ENCODE measurements around the gene STPG3. TPM values are rescaled to one million over a fixed set of nuclear protein-coding genes. Genes with fewer than 3 reads are reported as not detected.
"Not testable (repeated sequence)": the region's sequence is repeated elsewhere in the genome, so short reads cannot be mapped to it uniquely, and the experiment has no call there.

STPG3 gene
- total RNA-seq, 2 donors from 2014 or later = 0.63 TPM; not detected in 1

GRCh38 chr9:137233143-137233980 lies 17.7 kb upstream of the STPG3 start:
- Mint-ChIP-seq H3K36me3 (ENCODE audit: insufficient read depth in 2 of 2) (no peaks in the 10 kb centered on the region), H3K27ac (no peak overlapping the region), H3K4me1 (ENCODE audit: low read depth) (no peaks in the 10 kb centered on the region), H3K4me3 (no peak overlapping the region), H3K9me3 (no peaks in the 10 kb centered on the region), H3K27me3 (ENCODE audit: low read depth) (no peaks in the 10 kb centered on the region)
- ATAC-seq (replicated peaks in 1 of 2) = no peak
- DNase-seq = no peak

- no peak overlapping the region for H3K27ac Mint-ChIP-seq
- H3K4me3 Mint-ChIP-seq = no peak overlapping the region
- no peaks in the 10 kb centered on the region for H3K9me3 Mint-ChIP-seq
- no peak for ATAC-seq (replicated peaks in 1 of 2)
- H3K27me3 Mint-ChIP-seq (ENCODE audit: low read depth) = no peaks in the 10 kb centered on the region
- no peak for DNase-seq
- H3K36me3 Mint-ChIP-seq (ENCODE audit: insufficient read depth in 2 of 2) = no peaks in the 10 kb centered on the region
- peaks cover 6% of the 10 kb centered on the region for H3K4me1 Mint-ChIP-seq (ENCODE audit: low read depth)
These were observed 16.9 kb upstream of the STPG3 start for GRCh38 chr9:137234055-137234697.

- ATAC-seq (replicated peaks in 1 of 2) (no peak), DNase-seq (no peak)
- no peak overlapping the region for H3K27ac Mint-ChIP-seq
- H3K9me3 Mint-ChIP-seq = no peaks in the 10 kb centered on the region
- peaks cover 7% of the 10 kb centered on the region for H3K4me1 Mint-ChIP-seq (ENCODE audit: low read depth)
- H3K36me3 Mint-ChIP-seq (ENCODE audit: insufficient read depth in 2 of 2) = no peaks in the 10 kb centered on the region
- no peak overlapping the region for H3K4me3 Mint-ChIP-seq
- no peaks in the 10 kb centered on the region for H3K27me3 Mint-ChIP-seq (ENCODE audit: low read depth)
These were observed 16.2 kb upstream of the STPG3 start for GRCh38 chr9:137234758-137235423.

- Mint-ChIP-seq H3K27ac (no peak overlapping the region), H3K4me3 (no peak overlapping the region), H3K4me1 (ENCODE audit: low read depth) (peaks cover 7% of the 10 kb centered on the region), H3K27me3 (ENCODE audit: low read depth) (no peaks in the 10 kb centered on the region), H3K9me3 (no peaks in the 10 kb centered on the region), H3K36me3 (ENCODE audit: insufficient read depth in 2 of 2) (no peaks in the 10 kb centered on the region)
- ATAC-seq (replicated peaks in 1 of 2) = no peak
- DNase-seq = no peak
These were observed 15.5 kb upstream of the STPG3 start for GRCh38 chr9:137235424-137236237.

- H3K27me3 Mint-ChIP-seq (ENCODE audit: low read depth) = no peaks in the 10 kb centered on the region
- H3K36me3 Mint-ChIP-seq (ENCODE audit: insufficient read depth in 2 of 2) = peaks cover 0 to 4% of the 10 kb centered on the region in 2 donors
- H3K4me3 Mint-ChIP-seq = peak overlapping the region; percentile 43 to 52
These were observed 14.7 kb upstream of the STPG3 start for GRCh38 chr9:137236238-137236935.

GRCh38 chr9:137236936-137237421 lies 14.1 kb upstream of the STPG3 start:
- DNase-seq (no peak), ATAC-seq (replicated peaks in 1 of 2) (no peak)
- Mint-ChIP-seq H3K27me3 (ENCODE audit: low read depth) (no peaks in the 10 kb centered on the region), H3K4me3 (peak overlapping the region; percentile 43 to 52), H3K9me3 (no peaks in the 10 kb centered on the region), H3K36me3 (ENCODE audit: insufficient read depth in 2 of 2) (peaks cover 0 to 4% of the 10 kb centered on the region in 2 donors), H3K27ac (no peak overlapping the region), H3K4me1 (ENCODE audit: low read depth) (peaks cover 7% of the 10 kb centered on the region)

More at GRCh38 chr9:137236238-137236935, 14.7 kb upstream of the STPG3 start:
- peak; percentile 93 to 94 for DNase-seq
- peak; percentile 26 to 35 for ATAC-seq (replicated peaks in 1 of 2)
- H3K4me1 Mint-ChIP-seq (ENCODE audit: low read depth) = peaks cover 7% of the 10 kb centered on the region
- H3K27ac Mint-ChIP-seq = no peak overlapping the region
- no peaks in the 10 kb centered on the region for H3K9me3 Mint-ChIP-seq

- H3K27ac Mint-ChIP-seq = no peak overlapping the region
- H3K4me1 Mint-ChIP-seq (ENCODE audit: low read depth) = peaks cover 18% of the 10 kb centered on the region
- no peaks in the 10 kb centered on the region for H3K9me3 Mint-ChIP-seq
- H3K4me3 Mint-ChIP-seq = peak overlapping the region; percentile 18 to 91
- H3K27me3 Mint-ChIP-seq (ENCODE audit: low read depth) = no peaks in the 10 kb centered on the region
- no peak for DNase-seq
- peaks cover 8 to 9% of the 10 kb centered on the region in 2 donors for H3K36me3 Mint-ChIP-seq (ENCODE audit: insufficient read depth in 2 of 2)
- ATAC-seq (replicated peaks in 1 of 2) = no peak
These were observed 13.0 kb upstream of the STPG3 start for GRCh38 chr9:137237759-137238726.

- not testable (repeated sequence) for ATAC-seq (replicated peaks in 1 of 2); H3K9me3 Mint-ChIP-seq; DNase-seq; H3K27me3 Mint-ChIP-seq (ENCODE audit: low read depth)
- peak overlapping the region; percentile 73 for H3K27ac Mint-ChIP-seq
- H3K4me3 Mint-ChIP-seq = peak overlapping the region; percentile 78 to 91
- H3K4me1 Mint-ChIP-seq (ENCODE audit: low read depth) = peaks cover 32% of the 10 kb centered on the region
- H3K36me3 Mint-ChIP-seq (ENCODE audit: insufficient read depth in 2 of 2) = peaks cover 9 to 11% of the 10 kb centered on the region in 2 donors
These were observed 11.4 kb upstream of the STPG3 start for GRCh38 chr9:137239541-137240200.

GRCh38 chr9:137240318-137240840 lies 10.7 kb upstream of the STPG3 start:
- ATAC-seq (replicated peaks in 1 of 2) = peak; percentile 31 to 36
- Mint-ChIP-seq H3K27me3 (ENCODE audit: low read depth) (no peaks in the 10 kb centered on the region), H3K27ac (no peak overlapping the region), H3K4me3 (peak overlapping the region; percentile 78 to 91), H3K36me3 (ENCODE audit: insufficient read depth in 2 of 2) (peaks cover 9 to 11% of the 10 kb centered on the region in 2 donors), H3K4me1 (ENCODE audit: low read depth) (peaks cover 32% of the 10 kb centered on the region), H3K9me3 (no peaks in the 10 kb centered on the region)
- DNase-seq = peak; percentile 74 to 79

- H3K4me1 Mint-ChIP-seq (ENCODE audit: low read depth) = peaks cover 32% of the 10 kb centered on the region
- no peaks in the 10 kb centered on the region for H3K9me3 Mint-ChIP-seq
- H3K27me3 Mint-ChIP-seq (ENCODE audit: low read depth) = no peaks in the 10 kb centered on the region
- DNase-seq = peak; percentile 97 to 98
- peaks cover 9 to 11% of the 10 kb centered on the region in 2 donors for H3K36me3 Mint-ChIP-seq (ENCODE audit: insufficient read depth in 2 of 2)
- ATAC-seq (replicated peaks in 1 of 2) = peak; percentile 70 to 75
- H3K27ac Mint-ChIP-seq = peak within 1 kb of the TSS; percentile 97
- H3K4me3 Mint-ChIP-seq = peak within 1 kb of the TSS; percentile 88 to 91
These were observed 10.1 kb upstream of the STPG3 start, which contains the start of gene TUBB4B for GRCh38 chr9:137240841-137241489. Gene TUBB4B (plus strand): TSS chr9:137241287. CDS start chr9:137241361, 74 bp downstream.
